ENCODE measurements around the gene TGFA.

DNA sequence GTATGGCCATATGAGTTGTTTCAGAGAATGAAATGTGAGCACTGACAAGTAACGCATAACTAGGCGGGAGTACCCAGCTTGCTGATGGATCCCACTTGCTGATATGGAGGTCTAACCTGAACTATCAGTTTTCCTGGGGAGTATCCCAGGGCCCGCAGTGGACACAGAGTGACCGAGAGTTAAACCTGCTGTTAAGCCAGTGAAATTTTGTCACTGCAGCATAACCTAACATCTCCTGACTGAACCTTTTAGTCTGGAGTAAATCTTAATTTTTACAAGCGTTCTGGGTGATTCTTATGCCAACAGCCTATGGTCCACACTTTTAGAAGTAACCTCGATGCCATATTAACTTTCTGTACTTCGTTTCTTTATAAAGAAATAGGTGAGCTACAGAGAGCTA, 54.4 kb downstream of the TGFA start:
- TF ChIP-seq, protein P1, sequence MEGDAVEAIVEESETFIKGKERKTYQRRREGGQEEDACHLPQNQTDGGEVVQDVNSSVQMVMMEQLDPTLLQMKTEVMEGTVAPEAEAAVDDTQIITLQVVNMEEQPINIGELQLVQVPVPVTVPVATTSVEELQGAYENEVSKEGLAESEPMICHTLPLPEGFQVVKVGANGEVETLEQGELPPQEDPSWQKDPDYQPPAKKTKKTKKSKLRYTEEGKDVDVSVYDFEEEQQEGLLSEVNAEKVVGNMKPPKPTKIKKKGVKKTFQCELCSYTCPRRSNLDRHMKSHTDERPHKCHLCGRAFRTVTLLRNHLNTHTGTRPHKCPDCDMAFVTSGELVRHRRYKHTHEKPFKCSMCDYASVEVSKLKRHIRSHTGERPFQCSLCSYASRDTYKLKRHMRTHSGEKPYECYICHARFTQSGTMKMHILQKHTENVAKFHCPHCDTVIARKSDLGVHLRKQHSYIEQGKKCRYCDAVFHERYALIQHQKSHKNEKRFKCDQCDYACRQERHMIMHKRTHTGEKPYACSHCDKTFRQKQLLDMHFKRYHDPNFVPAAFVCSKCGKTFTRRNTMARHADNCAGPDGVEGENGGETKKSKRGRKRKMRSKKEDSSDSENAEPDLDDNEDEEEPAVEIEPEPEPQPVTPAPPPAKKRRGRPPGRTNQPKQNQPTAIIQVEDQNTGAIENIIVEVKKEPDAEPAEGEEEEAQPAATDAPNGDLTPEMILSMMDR (IDR thresholded peaks at IDR 0.05), result no peak
- TF ChIP-seq POLR2A (IDR thresholded peaks at IDR 0.05), result no peak
- no peak for TF ChIP-seq POLR2AphosphoS5 (IDR thresholded peaks at IDR 0.05)
